ENCODE measurements around the gene TNFSF15.

TNFSF15 gene

GRCh38 chr9:114824110-114824509 is 18.3 kb upstream of the TNFSF15 start:
- no peak for DNase-seq

- no peak for DNase-seq
Observed at GRCh38 chr9:114823441-114823840, 17.6 kb upstream of the TNFSF15 start.

- no peak for DNase-seq
Observed at GRCh38 chr9:114822708-114823107, 16.9 kb upstream of the TNFSF15 start.

- no peak for DNase-seq
Observed at GRCh38 chr9:114820776-114821501, 15.1 kb upstream of the TNFSF15 start.

- no peak for DNase-seq
Observed at GRCh38 chr9:114818178-114818577, 12.3 kb upstream of the TNFSF15 start.

GRCh38 chr9:114813717-114814418 is 8.0 kb upstream of the TNFSF15 start:
- DNase-seq, result no peak

GRCh38 chr9:114811966-114812636 is 6.3 kb upstream of the TNFSF15 start:
- no peak for DNase-seq

- no peak for DNase-seq
Observed at GRCh38 chr9:114811301-114811700, 5.5 kb upstream of the TNFSF15 start.

- DNase-seq, result no peak
Observed at GRCh38 chr9:114810614-114811013, 4.8 kb upstream of the TNFSF15 start.

GRCh38 chr9:114806526-114806900 is 674 bp upstream of the TNFSF15 start:
- no peak for DNase-seq

GRCh38 chr9:114804505-114804904 is 1.3 kb downstream of the TNFSF15 start:
- DNase-seq, result no peak

- DNase-seq, result no peak
Observed at GRCh38 chr9:114803479-114804265, 2.2 kb downstream of the TNFSF15 start.

- no peak for DNase-seq
Observed at GRCh38 chr9:114799925-114800324, 5.9 kb downstream of the TNFSF15 start.

- DNase-seq, result no peak
Observed at GRCh38 chr9:114799441-114799840, 6.4 kb downstream of the TNFSF15 start.

- DNase-seq, result no peak
Observed at GRCh38 chr9:114798780-114799427, 6.9 kb downstream of the TNFSF15 start.

- no peak for DNase-seq
Observed at GRCh38 chr9:114798101-114798500, 7.7 kb downstream of the TNFSF15 start.

GRCh38 chr9:114792396-114792795 is 13.4 kb downstream of the TNFSF15 start:
- no peak for DNase-seq

GRCh38 chr9:114791736-114792135 is 14.1 kb downstream of the TNFSF15 start:
- no peak for DNase-seq

GRCh38 chr9:114791312-114791711 is 14.5 kb downstream of the TNFSF15 start:
- DNase-seq, result no peak

GRCh38 chr9:114790521-114790920 is 15.3 kb downstream of the TNFSF15 start:
- no peak for DNase-seq

GRCh38 chr9:114789006-114789405 is 16.8 kb downstream of the TNFSF15 start:
- no peak for DNase-seq

- no peak for DNase-seq
Observed at GRCh38 chr9:114787781-114788498, 17.9 kb downstream of the TNFSF15 start.

Data from CD4-positive, alpha-beta T cell treated with Interleukin-15 for 1 hour (primary cell).